ENCODE measurements around the gene PHF11. TPM values are rescaled to one million over a fixed set of nuclear protein-coding genes. Genes with fewer than 3 reads are reported as not detected.

Gene PHF11
- total and polyA plus RNA-seq, 2 of the 13 experiments (the other 11 are each of a cell fraction or from before 2014, with no cell fraction given), result 15.8 to 22.0 TPM

DNA sequence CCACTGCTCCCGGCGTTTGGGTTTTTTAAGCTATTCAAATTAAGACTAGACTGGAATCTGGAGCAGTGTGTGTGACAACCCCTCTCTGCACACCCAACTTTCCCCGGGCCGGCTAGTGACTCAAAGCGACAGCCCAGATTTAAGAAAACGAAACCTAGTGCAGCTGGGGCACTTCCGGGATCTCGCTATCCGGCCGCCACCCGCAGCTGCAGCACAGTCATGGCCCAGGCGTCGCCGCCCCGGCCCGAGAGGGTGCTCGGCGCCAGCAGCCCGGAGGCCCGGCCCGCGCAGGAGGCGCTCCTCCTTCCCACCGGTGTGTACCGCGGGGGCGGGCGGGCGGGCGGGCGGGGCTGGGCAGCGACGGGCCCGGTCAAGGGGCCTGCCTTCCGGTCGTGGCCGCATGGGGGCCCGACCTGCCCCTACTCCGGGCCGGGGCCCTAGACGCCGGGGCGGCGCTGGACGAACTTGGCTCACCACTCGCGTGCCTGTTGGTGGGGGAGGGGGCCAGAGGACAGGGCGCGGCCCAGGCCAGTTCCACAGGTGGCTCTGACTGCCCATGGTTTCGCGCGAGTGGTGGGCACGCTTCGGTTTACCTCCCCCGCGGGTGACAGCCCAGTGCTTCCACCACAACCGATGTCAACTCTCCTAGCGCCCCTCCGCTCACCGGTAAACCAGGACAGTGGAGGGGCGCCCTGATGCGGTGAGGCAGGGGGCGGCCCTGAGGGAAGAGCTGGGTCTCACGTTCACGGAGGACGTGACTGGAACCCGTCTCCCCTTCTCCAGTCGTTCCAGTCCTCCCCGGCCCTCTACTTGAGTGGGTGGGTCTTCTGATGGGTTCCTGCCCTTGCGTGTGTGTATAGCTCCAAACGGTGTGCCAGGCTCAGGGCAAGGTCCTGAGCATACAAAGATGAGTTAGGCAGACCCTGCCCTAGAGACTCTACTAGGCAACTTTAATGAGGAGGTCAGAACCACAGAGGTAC, at the start of gene PHF11 (continued):
- TF ChIP-seq BCL3 (CRISPR knock-in tag; IDR thresholded peaks at IDR 0.05) (no peak), ZGPAT (CRISPR knock-in tag; IDR thresholded peaks at IDR 0.05) (no peak), CBX5 (CRISPR knock-in tag; IDR thresholded peaks at IDR 0.05; ENCODE audit: borderline replicate concordance) (no peak; the same call in 1 of the 2 replicates), REXO4 (CRISPR knock-in tag; IDR thresholded peaks at IDR 0.05; ENCODE audit: borderline replicate concordance) (no peak), ZNF430 (CRISPR knock-in tag; IDR thresholded peaks at IDR 0.05) (0 out of 2 replicates have a peak, but pooled peaks have one; percentile 55), ZNF3 (CRISPR knock-in tag; IDR thresholded peaks at IDR 0.05) (no peak), HNRNPUL1 (IDR thresholded peaks at IDR 0.05; ENCODE audit: low read depth, low read length) (no peak), KLF9 (CRISPR knock-in tag; IDR thresholded peaks at IDR 0.05; ENCODE audit: low read depth) (no peak), SSRP1 (CRISPR knock-in tag; IDR thresholded peaks at IDR 0.05) (no peak), E2F5 (CRISPR knock-in tag; conservative IDR thresholded peaks at IDR 0.05) (no peak), ZNF329 (CRISPR knock-in tag; IDR thresholded peaks at IDR 0.05; ENCODE audit: low read depth) (no peak), ATF1 (CRISPR knock-in tag; IDR thresholded peaks at IDR 0.05) (no peak), ZNF468 (CRISPR knock-in tag; IDR thresholded peaks at IDR 0.05) (no peak), ZSCAN31 (CRISPR knock-in tag; IDR thresholded peaks at IDR 0.05; ENCODE audit: low read depth) (0 out of 2 replicates have a peak, but pooled peaks have one; percentile 60), ZNF460 (CRISPR knock-in tag; IDR thresholded peaks at IDR 0.05; ENCODE audit: borderline replicate concordance) (no peak), ZNF260 (CRISPR knock-in tag; IDR thresholded peaks at IDR 0.05; ENCODE audit: borderline replicate concordance, low read depth) (no peak), ZNF142 (CRISPR knock-in tag; IDR thresholded peaks at IDR 0.05) (no peak)
- TF ChIP-seq, protein P1, sequence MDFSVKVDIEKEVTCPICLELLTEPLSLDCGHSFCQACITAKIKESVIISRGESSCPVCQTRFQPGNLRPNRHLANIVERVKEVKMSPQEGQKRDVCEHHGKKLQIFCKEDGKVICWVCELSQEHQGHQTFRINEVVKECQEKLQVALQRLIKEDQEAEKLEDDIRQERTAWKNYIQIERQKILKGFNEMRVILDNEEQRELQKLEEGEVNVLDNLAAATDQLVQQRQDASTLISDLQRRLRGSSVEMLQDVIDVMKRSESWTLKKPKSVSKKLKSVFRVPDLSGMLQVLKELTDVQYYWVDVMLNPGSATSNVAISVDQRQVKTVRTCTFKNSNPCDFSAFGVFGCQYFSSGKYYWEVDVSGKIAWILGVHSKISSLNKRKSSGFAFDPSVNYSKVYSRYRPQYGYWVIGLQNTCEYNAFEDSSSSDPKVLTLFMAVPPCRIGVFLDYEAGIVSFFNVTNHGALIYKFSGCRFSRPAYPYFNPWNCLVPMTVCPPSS (IDR thresholded peaks at IDR 0.05), result no peak

Measured in HepG2 (cell line).